Left colon (tissue), 2 donors: ENCODE data around the gene FGFBP1. TPM values are rescaled to one million over a fixed set of nuclear protein-coding genes. Genes with fewer than 3 reads are reported as not detected.
A peak's percentile ranks its signal among the peaks of the same experiment; 100 is the strongest.

Experiments
- ATAC-seq: fragments of 200-7000 bp; cut with Tn5 transposase; one replicate; pipeline ENCODE4 v1.9.1; 2020; ENCODE audit warnings: mild to moderate bottlenecking, moderate library complexity
- DNase-seq, 2 donors: peaks; one replicate each; pipeline ENCODE4 v3.0.0-alpha.2; 2020
- intact Hi-C, 2 donors: fragments of 100-400 bp; cut with DNase I in 1 of 2; cut with micrococcal nuclease in 1 of 2; formaldehyde crosslinking; loops; one replicate each; pipeline versions ENCODE4 v1.11.2 to v1.14.0; 2022; cut with DNase I, micrococcal nuclease
- long read RNA-seq: library from polyadenylated mRNA; unstranded; transcript quantifications from one replicate; pipeline ENCODE4 v2.0.0, GENCODE V29; 2021
- total RNA-seq, 2 donors: library from RNA; stranded (reverse); fragmentation: NEBNext Ultra II Directional; extraction: Animal tissue kit (Norgen Biotek cat#: 25700); gene quantifications; one replicate each; pipeline ENCODE4 v1.2.1, GENCODE V29; 2021
- donor health status: DM: no; HTN: no; CAD: no.
- donor health status: DM: yes; HTN: yes; CAD: no.

FGFBP1 gene
- 10 to 100 TPM; 39.8 to 82.8 TPM for total RNA-seq
- long read RNA-seq, partial matches to known transcripts, result 38 of 39 reads
- long read RNA-seq, other reads (novel, unspliced or antisense), result 1 of 39 reads

DNA sequence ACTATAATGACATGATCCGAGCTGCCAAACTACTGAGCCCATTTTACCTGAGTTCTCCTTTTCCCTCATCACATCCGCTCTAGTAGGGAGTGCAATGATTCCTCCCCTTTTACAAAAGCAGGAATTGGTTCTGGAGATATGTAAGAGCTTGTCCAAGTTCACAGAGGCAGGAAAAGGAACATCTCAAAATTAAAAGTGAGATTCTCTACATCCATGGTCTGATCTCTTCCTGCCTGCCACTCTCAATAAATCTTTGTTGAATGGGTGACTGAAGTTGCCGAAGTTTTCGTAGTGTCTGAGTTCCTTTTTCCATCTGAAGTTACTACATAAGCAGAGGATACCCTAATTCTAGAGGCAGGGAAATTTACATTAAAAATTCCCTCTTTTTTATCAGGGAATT, at the start of gene FGFBP1:
Gene FGFBP1, minus strand, starts transcription at position 101 of the 400 bp plus-strand sequence. CDS start 2,108 bp downstream, outside the sequence.
- ATAC-seq (no peak), DNase-seq (no peak)
- intact Hi-C loops, result no loop called here

- intact Hi-C loops, result no loop called here
- DNase-seq (no peak), ATAC-seq (peak; percentile 79)
Measured at GRCh38 chr4:15988222-15988621, 49.7 kb upstream of the FGFBP1 start.

GRCh38 chr4:15986907-15987306, 48.4 kb upstream of the FGFBP1 start:
- DNase-seq, result no peak
- intact Hi-C loops, result no loop called here
- ATAC-seq, result no peak

DNA sequence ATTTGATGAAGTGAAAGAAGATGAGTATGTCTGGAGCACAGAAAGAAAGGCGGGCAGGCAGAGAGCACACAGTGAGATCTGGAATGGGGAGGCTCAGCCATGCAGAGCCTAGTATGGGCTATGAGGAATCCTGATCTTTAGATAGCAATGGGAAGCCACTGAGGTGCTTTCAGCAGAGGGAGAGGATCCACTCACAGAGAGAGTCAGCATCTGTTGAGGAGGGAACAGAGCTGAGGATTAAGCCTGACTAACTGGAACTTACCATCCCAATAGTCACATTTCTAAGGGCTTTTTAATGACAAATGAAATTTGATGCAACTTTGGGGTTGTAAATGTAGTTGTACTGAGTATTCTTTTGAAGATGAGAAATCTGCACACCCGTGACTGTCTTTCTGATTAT, 45.1 kb upstream of the FGFBP1 start:
- ATAC-seq (no peak), DNase-seq (no peak)
- intact Hi-C loops, result no loop called here

- intact Hi-C loops, result no loop called here
- DNase-seq, result no peak
- no peak for ATAC-seq
Measured at GRCh38 chr4:15982842-15983524, 44.4 kb upstream of the FGFBP1 start.

DNA sequence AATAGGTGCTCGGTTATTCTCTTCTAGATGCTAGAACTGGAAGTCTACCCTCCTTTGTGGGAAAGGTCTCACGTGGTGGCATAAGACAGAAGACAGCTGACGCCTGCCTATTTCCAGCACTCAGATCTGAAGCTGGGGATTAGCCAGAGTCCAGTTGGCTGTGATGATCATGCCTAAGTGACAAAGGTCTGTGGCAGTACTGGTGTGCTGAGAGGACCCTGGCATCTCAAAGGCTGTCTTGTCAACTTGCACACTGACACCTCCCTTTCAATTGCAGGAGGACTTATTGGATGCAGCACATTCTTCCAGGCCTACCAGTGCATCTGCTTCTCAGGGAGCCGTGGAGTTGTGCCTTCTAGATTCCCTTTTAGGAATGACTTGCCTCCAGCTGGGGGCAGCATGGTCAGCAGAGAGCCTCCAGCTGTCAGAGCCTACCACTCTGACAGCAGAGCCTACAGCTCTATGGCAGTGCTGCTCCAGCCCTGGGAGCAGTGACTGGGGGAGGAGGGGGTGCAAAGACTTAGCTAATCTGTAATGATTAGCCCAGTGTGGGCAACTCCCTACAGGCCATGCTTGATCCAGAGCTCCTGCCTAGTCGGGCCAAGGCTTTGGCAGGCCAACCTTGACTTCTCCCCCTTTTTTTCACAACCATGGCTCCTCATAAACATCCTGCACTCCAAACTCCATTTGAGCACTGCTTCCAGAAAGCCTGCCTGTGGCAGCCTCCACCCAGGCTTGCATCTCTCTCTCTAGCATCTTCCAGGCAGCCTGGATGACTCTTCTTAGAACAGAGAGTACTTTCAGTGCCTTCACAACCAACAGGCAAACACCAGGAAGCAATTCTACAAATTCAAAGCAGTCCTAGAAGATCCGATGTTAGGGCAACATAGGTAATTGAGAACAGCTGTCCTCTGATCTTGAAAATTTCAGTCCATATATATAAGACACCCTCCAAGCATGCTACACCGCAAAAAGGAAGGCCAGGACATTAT, 38.2 kb upstream of the FGFBP1 start:
- peak; percentile 45 for ATAC-seq
- intact Hi-C loops, result loop anchor here in 1 of 2 donors (5.0 kb wide), 1 partner anchor 579 kb away; no protein-coding TSS in a partner anchor

GRCh38 chr4:15971068-15971801, 32.7 kb upstream of the FGFBP1 start:
- DNase-seq (no peak), ATAC-seq (no peak)
- intact Hi-C loops, result no loop called here

More for the DNA sequence above, 38.2 kb upstream of the FGFBP1 start:
- no peak for DNase-seq

DNA sequence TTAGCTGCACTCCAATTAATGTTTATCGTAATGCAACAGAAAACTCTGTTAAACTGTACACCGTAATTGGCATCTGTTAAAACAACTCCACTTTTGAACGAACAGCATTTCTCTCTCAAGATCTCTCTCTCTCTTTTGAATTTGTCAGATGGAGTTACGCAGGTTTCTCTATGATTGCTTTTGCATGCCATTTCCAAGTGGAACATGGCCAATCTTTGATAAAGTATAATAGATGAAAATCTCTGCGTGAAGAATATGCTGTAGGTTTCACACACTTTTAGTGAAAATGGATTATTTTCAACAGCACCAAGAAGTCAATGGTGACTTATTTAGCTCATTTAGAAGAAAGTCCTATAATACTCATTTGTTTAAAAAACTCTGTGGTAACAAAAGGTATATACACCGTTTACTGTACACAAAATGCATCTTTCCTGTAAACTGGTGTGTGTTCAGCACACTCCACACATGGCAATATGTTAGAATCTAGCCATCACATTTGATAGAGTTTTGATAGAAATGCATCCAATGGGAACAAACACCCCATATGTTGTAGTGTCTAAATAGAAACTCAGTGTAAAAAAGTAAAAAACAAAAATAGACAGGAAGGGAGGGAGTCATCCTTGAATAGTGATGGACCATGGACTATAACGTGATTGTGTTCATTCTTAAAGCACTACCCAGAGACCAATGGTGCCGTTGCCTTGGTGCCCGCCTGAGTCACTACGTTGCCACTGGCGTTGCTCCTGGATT, 30.2 kb upstream of the FGFBP1 start:
- intact Hi-C loops, result loop anchor here in 1 of 2 donors (10.0 kb wide), 1 partner anchor 164 kb away; no protein-coding TSS in a partner anchor
- no peak for ATAC-seq
- no peak for DNase-seq

- intact Hi-C loops, result loop anchor here in 1 of 2 donors (10.0 kb wide), 1 partner anchor 161 kb away; no protein-coding TSS in a partner anchor
- DNase-seq, result no peak
- no peak for ATAC-seq
Measured at GRCh38 chr4:15965325-15965724, 26.8 kb upstream of the FGFBP1 start.

GRCh38 chr4:15964159-15964558, 25.6 kb upstream of the FGFBP1 start:
- ATAC-seq (peak; percentile 38), DNase-seq (no peak)
- intact Hi-C loops, result loop anchor here in 1 of 2 donors (10.0 kb wide), 1 partner anchor 159 kb away; no protein-coding TSS in a partner anchor

GRCh38 chr4:15963576-15963975, 25.0 kb upstream of the FGFBP1 start:
- peak; percentile 50 for ATAC-seq
- DNase-seq, result no peak
- intact Hi-C loops, result loop anchor here in 1 of 2 donors (10.0 kb wide), 1 partner anchor 159 kb away; no protein-coding TSS in a partner anchor

DNA sequence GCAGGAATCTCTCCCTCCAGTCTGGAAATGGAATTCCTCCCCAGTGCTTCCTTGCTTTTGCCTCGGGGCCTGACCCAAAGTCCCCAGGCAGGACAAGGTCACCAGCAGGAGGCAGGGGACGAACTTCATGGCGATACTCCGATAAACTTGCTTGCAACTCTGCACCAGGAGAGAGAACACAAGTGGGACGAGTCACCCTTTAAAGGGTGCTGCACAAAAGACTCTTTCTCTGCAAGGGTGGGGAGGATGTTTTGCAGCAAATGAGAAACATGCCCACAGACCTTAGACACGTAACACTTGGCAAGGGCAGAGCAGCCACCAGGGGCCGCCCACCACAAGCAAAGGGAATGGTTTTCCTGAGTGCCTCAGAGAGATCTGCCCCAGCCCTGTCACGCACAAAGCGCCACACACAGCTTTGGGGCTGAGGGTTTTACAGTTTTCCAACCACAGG, 24.5 kb upstream of the FGFBP1 start, which contains the start of gene FGFBP2:
Gene FGFBP2, minus strand, starts transcription at position 175 of the 451 bp plus-strand sequence. Its CDS starts 46 bp downstream, at position 129.
- peak; percentile 49 to 79 for DNase-seq
- peak; percentile 93 for ATAC-seq
- intact Hi-C loops, result loop anchor here in 1 of 2 donors (10.0 kb wide), 1 partner anchor 158 kb away; no protein-coding TSS in a partner anchor

DNA sequence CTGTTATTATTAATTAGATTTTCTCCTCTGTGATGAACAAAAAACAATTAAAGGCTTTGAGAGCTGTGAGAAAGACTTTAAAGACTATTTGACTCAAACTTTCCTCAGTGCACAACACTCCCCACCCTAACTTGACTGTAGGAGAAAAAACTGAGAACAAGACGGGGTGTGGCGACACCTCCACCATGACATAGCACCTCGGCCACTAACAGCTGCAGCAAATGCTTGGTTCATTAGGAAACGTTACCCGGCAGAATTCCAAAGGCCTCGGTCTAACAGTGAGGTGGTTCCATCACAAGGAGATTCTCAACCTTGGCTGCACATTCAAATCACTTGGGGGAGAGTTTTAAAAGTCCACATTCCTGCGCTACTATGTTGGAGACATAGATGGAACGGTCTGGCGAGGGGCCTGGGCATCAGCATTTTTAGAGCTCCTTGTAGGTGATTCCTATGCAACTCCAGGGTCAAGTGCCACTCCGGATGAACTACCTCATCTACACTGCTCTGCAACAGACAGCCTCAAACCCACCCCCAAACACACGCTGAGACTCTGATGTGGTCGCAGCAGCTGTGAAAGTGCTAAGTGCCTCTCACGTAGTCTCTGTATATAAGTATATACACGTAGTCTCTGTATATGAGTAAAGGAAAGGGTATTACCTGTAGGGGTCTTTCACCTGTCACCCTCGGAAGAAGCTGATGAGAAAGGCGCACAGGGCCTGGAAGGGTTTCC, 23.4 kb upstream of the FGFBP1 start:
- DNase-seq (no peak), ATAC-seq (no peak)

DNA sequence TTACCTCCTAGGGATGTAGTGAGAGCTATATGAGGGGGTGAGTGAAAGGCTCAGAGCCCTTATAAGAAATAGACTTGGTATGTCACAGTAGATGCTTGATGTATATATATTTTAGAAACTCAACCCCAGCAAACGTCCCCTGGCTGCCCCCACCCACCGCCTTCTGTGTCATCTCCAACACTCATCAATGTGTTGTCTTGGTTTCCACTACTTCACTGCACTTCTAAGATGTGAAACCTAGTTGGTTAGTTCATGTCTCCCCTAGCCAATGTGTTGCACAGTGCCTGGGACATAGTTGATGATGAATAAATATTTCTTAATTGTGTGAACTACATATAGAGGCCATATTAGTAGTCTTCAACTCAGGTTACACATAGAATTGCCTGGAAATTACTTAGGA, 20.0 kb upstream of the FGFBP1 start:
- no peak for ATAC-seq
- intact Hi-C loops, result loop anchor here in 1 of 2 donors (5.0 to 10.0 kb wide), 3 partner anchors 74 to 484 kb away; no protein-coding TSS in a partner anchor

More for the DNA sequence above, 23.4 kb upstream of the FGFBP1 start:
- intact Hi-C loops, result loop anchor here in 1 of 2 donors (10.0 kb wide), 1 partner anchor 157 kb away; no protein-coding TSS in a partner anchor

DNA sequence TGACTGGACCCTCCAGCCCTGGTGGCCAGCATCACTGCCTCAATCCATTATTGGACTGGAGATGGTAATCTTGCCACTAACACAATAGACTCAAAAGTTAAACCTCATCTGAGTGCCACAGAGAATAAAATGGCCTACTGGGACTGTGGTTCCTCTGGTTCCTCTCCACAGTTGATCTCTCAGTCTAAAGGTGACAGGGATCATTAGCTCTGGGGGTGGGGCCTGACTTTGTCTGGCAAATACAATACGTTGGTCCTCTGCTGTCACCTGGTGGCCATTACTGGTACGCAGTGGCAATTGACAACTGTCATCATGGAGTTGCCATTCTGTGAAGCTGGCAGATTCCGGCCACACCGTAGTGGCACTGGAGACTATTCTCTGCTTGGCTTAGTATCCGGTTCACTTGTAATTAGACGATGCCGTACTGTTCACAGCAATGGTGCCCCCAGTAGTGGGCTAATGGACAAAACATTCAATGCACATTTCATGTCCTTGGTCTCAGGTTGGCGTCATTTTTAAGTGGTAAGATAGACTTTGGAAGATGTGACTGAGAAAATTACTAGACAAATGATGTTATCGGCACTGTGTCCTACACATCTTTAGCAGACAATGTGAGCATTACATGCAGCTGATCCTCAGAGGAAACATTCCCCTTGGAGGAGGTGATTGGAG, 17.8 kb upstream of the FGFBP1 start:
- ATAC-seq (peak; percentile 99), DNase-seq (peak; percentile 86 to 95)
- intact Hi-C loops, result loop anchor here in 1 of 2 donors (5.0 to 10.0 kb wide), 3 partner anchors 72 to 482 kb away; no protein-coding TSS in a partner anchor

More for the DNA sequence above, 20.0 kb upstream of the FGFBP1 start:
- no peak for DNase-seq

GRCh38 chr4:15955670-15956069, 17.1 kb upstream of the FGFBP1 start:
- DNase-seq, result no peak
- intact Hi-C loops, result loop anchor here in 1 of 2 donors (5.0 to 10.0 kb wide), 3 partner anchors 71 to 481 kb away; no protein-coding TSS in a partner anchor
- peak; percentile 23 for ATAC-seq
